ENCODE measurements around the gene SGSH.

DNA sequence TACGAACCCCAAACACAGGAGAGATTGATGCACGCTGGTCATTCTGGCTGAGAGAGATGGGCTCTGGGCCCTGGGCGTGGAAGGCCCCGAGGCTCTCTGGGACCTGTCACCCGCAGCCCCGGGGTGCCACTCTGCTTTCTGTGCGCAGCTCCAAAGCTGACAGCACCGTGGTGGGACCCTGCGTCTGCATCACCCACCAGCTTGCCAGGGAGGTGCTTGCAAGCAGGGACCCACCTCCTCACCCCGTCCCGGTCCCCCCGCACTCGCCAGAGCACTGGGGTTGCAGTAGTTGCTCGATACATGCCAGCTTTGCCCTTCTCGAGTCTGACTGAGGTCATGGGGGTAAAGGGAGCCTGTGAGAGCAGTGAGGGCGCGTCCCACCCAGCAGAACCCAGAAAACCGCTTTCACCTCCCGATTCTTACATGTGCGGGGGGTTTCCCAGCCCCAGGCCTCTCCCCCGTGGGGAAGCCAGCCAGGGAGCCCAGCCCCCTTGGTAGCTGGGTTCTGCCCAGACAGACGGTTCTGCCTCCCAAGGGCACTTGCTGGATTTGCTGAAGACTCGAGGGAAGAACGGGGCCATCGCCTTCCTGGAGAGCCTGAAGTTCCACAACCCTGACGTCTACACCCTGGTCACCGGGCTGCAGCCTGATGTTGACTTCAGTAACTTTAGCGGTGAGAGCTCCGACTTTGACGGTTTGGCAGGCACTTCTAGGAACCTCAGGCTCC lies 37.9 kb downstream of the SGSH start:
- TF ChIP-seq CTCF (IDR thresholded peaks at IDR 0.05) = no peak
- no peak for TF ChIP-seq POLR2A (IDR thresholded peaks at IDR 0.05)
- no peak for TF ChIP-seq POLR2AphosphoS5 (IDR thresholded peaks at IDR 0.05)
- no peak for TF ChIP-seq EP300 (IDR thresholded peaks at IDR 0.05)

All from sigmoid colon (tissue), 4 donors.